ENCODE data around the gene IL3.

Gene IL3

GRCh38 chr5:132057498-132058255 is 2.8 kb upstream of the IL3 start:
- DNase-seq: no peak

GRCh38 chr5:132058646-132059042 is 1.8 kb upstream of the IL3 start:
- no peak for DNase-seq

GRCh38 chr5:132059043-132059695 is 1.3 kb upstream of the IL3 start:
- no peak for DNase-seq

- DNase-seq: no peak
These were observed 557 bp upstream of the IL3 start for GRCh38 chr5:132059696-132060500.

- peak; percentile 4 to 48 for DNase-seq
These were observed 2.8 kb downstream of the IL3 start for GRCh38 chr5:132063090-132063911.

- no peak for DNase-seq
These were observed 3.7 kb downstream of the IL3 start for GRCh38 chr5:132064140-132064539.

GRCh38 chr5:132064738-132065331 is 4.4 kb downstream of the IL3 start:
- DNase-seq: peak; percentile 1 to 41

GRCh38 chr5:132065351-132065937 is 5.0 kb downstream of the IL3 start:
- DNase-seq: no peak

GRCh38 chr5:132065951-132066701 is 5.7 kb downstream of the IL3 start:
- DNase-seq: no peak

- DNase-seq: no peak
These were observed 6.4 kb downstream of the IL3 start for GRCh38 chr5:132066871-132067270.

GRCh38 chr5:132067451-132067850 is 7.0 kb downstream of the IL3 start:
- no peak for DNase-seq

- no peak for DNase-seq
These were observed 7.7 kb downstream of the IL3 start for GRCh38 chr5:132067941-132068808.

GRCh38 chr5:132069561-132069960 is 9.1 kb downstream of the IL3 start:
- DNase-seq: peak in 1 of 2 donors; percentile 18

- DNase-seq: no peak
These were observed 9.5 kb downstream of the IL3 start for GRCh38 chr5:132069994-132070393.

- DNase-seq: no peak
These were observed 10.2 kb downstream of the IL3 start for GRCh38 chr5:132070460-132071337.

- DNase-seq: no peak
These were observed 10.9 kb downstream of the IL3 start for GRCh38 chr5:132071338-132071707.

GRCh38 chr5:132072070-132072469 is 11.6 kb downstream of the IL3 start:
- DNase-seq: no peak

GRCh38 chr5:132072528-132072927 is 12.1 kb downstream of the IL3 start:
- DNase-seq: no peak
